NOMO-1 treated with DMSO at 0.1 percent for 48 hours (cell line): ENCODE data around the gene CST1.

Experiments
- DNase-seq: peaks from one replicate; lab custom pipeline; 2025; ENCODE audit not compliant: unreplicated experiment; lab: John Stamatoyannopoulos, UW

The CST1 gene

GRCh38 chr20:23710771-23711170, 40.0 kb downstream of the CST1 start:
- DNase-seq = no peak

DNA sequence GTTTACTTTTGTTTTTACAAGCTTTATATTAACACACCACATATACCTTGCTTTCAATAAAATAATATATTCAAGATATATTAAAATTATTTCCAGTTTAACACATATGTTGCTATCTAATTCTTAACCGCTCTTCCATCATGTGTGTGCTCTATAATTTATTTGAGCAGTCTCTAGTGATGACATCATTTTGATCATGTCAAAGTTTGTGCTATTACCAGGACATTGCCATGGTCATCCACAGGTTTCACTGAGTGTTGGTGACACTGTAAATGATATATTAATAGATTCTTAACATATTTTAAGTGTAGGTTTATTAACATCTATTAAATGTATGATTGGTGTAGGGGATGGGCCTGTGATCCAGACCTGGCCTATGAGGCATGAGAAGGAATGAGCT, 44.8 kb downstream of the CST1 start:
- DNase-seq = no peak

DNA sequence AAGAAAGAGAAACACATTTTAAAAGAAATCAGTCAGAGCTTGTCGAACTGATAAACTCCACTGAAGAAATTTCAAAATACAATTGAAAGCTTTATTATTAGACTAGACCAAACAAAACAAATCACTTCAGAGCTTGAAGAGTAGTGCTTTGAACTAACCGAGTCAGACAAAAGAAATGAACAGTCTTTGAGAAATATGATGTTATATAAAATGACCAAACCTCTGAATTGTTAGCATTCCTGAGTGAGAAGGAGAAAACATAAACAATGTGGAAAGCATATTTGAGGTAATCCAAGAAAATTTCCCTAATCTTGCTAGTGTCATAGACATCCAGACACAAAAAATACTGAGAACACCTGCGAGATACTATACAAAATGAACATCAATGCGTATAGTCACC, 48.7 kb downstream of the CST1 start:
- DNase-seq = no peak

DNA sequence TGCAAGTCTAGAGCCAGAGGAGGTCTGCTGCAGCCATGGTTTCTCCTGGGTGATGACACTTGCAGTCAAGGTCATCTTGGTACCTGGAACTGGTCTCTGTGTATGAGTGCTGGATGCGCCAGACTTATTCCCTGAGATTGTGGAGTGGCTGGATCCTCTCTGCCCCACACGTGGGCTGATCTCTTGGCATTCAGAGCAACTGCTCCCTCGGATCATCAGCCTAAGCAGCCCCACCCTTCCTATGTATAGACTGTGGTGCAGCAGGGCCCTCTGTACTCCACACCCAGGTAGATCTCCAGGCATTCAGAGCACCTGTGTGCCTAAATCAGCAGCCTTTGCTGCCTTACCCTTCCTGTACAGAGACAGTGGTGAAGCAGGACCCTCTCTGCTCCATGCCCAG, 49.8 kb downstream of the CST1 start:
- no peak for DNase-seq

DNA sequence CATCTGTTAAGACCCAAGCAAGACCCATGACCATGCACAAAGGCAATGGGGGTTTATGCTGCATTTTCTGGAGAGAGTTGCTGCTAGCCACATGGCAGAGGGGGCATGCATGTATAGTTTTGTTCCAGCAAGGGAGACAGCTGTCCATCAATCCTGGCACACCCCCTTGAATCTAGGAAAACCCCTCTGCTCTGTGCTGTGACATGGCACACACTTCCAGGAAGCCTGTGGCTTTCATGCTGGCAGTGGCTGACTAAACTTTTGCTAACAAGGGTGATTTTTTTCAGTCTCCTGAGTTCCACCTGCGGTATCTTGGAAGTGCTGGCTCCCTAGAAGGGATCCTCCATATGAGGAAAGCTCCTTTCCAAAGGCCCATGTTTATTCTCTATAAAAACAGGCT, 52.8 kb downstream of the CST1 start:
- DNase-seq = no peak
